ENCODE data around the gene ZBTB5. TPM values are rescaled to one million over a fixed set of nuclear protein-coding genes. Genes with fewer than 3 reads are reported as not detected.

The ZBTB5 gene
- total and polyA plus RNA-seq, 2 of the 4 experiments (the other 2 are of a cell fraction): 6.3 to 9.1 TPM

- BruUV-seq (replicated peaks): no TSS peak
- no peak overlapping the region for H3K27ac ChIP-seq (ENCODE audit: insufficient read depth, low read length)
- peaks cover 50% of the 10 kb centered on the region for H3K36me3 ChIP-seq (ENCODE audit: control insufficient read depth, insufficient read depth, low read length)
- H3K23ac ChIP-seq (ENCODE audit: low read depth, low read length): no peak overlapping the region
- 0 out of 2 replicates have a peak, but pooled peaks cover 2% of the 10 kb centered on the region for H4K20me1 ChIP-seq (ENCODE audit: insufficient read depth, low read length)
- H2AFZ ChIP-seq (replicated peaks; ENCODE audit: low read length, poor library complexity): no peak overlapping the region
- peaks cover 0 to 9% of the 10 kb centered on the region in 2 experiments; a peak in 2 of 4 replicates for H3K79me1 ChIP-seq (ENCODE audit: low read depth in 1 of 2, low read length in 2 of 2)
- no peak overlapping the region for H3K14ac ChIP-seq (replicated peaks; ENCODE audit: low read depth, low read length)
- no peak overlapping the region for H3K18ac ChIP-seq (ENCODE audit: low read depth, low read length)
- no peak overlapping the region for H2BK15ac ChIP-seq (ENCODE audit: low read depth, low read length)
- no CpG with 5 or more reads among the region's 5 CpGs for WGBS, 2 experiments (ENCODE audit: extremely low coverage in 2 of 2, insufficient read length in 1 of 2)
- H3K4me3 ChIP-seq (ENCODE audit: insufficient read depth, low read depth, low read length): no peak overlapping the region
- CTCF ChIA-PET: no interaction called here
- H3K56ac ChIP-seq (ENCODE audit: extremely low read depth, insufficient read depth, low read length): no peak overlapping the region
- no peak overlapping the region for H3K4ac ChIP-seq (ENCODE audit: low read depth, low read length)
- ATAC-seq (ENCODE audit: low read depth) (no peak), DNase-seq (no peak)
- no peaks in the 10 kb centered on the region for H3K9me3 ChIP-seq (ENCODE audit: control insufficient read depth, insufficient read depth, low read length)
- in situ Hi-C loops (cut with MboI; ENCODE audit: low sequenced_read_pairs) (no loop called here), intact Hi-C loops (cut with micrococcal nuclease) (no loop called here), dilution Hi-C loops (cut with HindIII; ENCODE audit: low sequenced_read_pairs, unreplicated experiment) (no loop called here)
- peaks cover 6% of the 10 kb centered on the region; the same call in 1 of the 2 replicates for H3K9me1 ChIP-seq (ENCODE audit: insufficient read depth, low read length)
- H2BK120ac ChIP-seq (ENCODE audit: low read depth, low read length): no peak overlapping the region
- H3K4me2 ChIP-seq (ENCODE audit: low read depth, low read length): no peak overlapping the region
- H2BK20ac ChIP-seq (ENCODE audit: low read depth, low read length): no peak overlapping the region
- POLR2A ChIA-PET (ENCODE audit: unreplicated experiment): no interaction called here
- H3K4me1 ChIP-seq (ENCODE audit: control insufficient read depth, insufficient read depth, low read length): no peaks in the 10 kb centered on the region
- H3K9ac ChIP-seq (ENCODE audit: low read depth, low read length): no peak overlapping the region
- no peak overlapping the region for H4K5ac ChIP-seq (ENCODE audit: low read depth, low read length)
- H2AK5ac ChIP-seq (ENCODE audit: low read depth, low read length): no peak overlapping the region
- TF ChIP-seq MXI1 (IDR thresholded peaks at IDR 0.05; ENCODE audit: borderline replicate concordance, low read depth, low read length): no peak
- no peak for TF ChIP-seq CEBPB (IDR thresholded peaks at IDR 0.05; ENCODE audit: low read depth, low read length)
- TF ChIP-seq FOS (IDR thresholded peaks at IDR 0.05; ENCODE audit: low read depth, low read length): no peak
- no peak for TF ChIP-seq USF2 (IDR thresholded peaks at IDR 0.05; ENCODE audit: low read depth, low read length)
- no peak for TF ChIP-seq SMC3 (IDR thresholded peaks at IDR 0.05; ENCODE audit: low read depth, low read length)
- no peak for TF ChIP-seq RAD21 (IDR thresholded peaks at IDR 0.05; ENCODE audit: low read length)
- no peak for TF ChIP-seq RFX5 (IDR thresholded peaks at IDR 0.05; ENCODE audit: low read depth, low read length)
- TF ChIP-seq CHD1 (IDR thresholded peaks at IDR 0.05; ENCODE audit: low read depth, low read length): no peak
- no peaks in the 10 kb centered on the region for H3K27me3 ChIP-seq (ENCODE audit: control insufficient read depth, insufficient read depth, low read length)
- H4K91ac ChIP-seq (ENCODE audit: insufficient read depth, low read depth, low read length): no peak overlapping the region
- H4K8ac ChIP-seq (ENCODE audit: low read depth in 2 of 2, low read length in 2 of 2): no peak overlapping the region
- H2AK9ac ChIP-seq (replicated peaks; ENCODE audit: low read depth, low read length, poor library complexity): no peak overlapping the region
- H2BK5ac ChIP-seq (ENCODE audit: low read depth, low read length, poor library complexity, severe bottlenecking): no peak overlapping the region
Observed at GRCh38 chr9:37504605-37505004, 39.4 kb upstream of the ZBTB5 start.

Measured in IMR-90 (cell line).